ENCODE data around the gene GGPS1.
A peak's percentile ranks its signal among the peaks of the same experiment; 100 is the strongest.
"Not testable (repeated sequence)": the region's sequence is repeated elsewhere in the genome, so short reads cannot be mapped to it uniquely, and the experiment has no call there.

Gene GGPS1

DNA sequence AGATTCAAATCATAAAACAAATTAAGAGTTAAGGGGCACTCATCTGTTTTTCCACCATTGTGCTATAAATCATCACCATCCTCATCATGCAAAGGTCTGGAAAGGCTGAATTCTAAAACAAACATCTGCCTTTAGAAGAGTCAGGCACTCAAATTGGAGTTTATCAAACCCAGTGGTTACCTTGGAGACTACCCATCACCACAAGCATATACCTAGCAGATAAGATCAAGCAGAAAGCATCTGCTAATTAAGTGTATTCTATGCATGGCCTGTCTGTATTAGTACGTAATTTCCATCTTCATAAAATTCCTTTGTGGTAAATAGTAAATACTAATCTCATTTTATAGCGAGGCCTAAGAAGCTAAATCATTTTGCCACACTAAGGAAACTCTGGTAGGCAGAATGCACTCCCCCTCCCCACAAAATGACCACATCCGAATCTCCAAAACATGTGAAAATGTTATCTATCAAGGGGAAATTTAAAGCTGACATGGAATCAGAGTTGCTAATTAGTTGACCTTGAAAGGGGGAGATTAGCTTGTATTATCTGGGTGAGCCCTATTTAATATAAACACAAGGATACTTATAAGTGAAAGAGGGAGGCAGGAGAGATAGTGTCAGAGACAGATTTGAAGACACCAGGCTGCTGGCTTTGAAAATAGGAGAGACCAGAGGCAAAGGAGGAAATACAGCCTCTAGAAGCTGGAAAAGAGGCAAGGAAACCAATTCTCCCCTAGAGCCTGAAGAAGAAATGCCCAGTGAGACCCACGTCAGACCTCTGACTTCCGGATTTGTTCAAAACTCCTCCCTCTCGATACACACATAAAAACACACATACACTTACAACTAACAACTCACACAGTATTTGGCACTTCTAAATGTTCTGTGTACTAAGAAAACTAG is 23.6 kb upstream of the GGPS1 start:
- no peak for DNase-seq (ENCODE audit: low read depth in 2 of 2)

- DNase-seq (ENCODE audit: low read depth in 2 of 2) = no peak
Observed at GRCh38 chr1:235307158-235308124, 20.9 kb upstream of the GGPS1 start.

DNA sequence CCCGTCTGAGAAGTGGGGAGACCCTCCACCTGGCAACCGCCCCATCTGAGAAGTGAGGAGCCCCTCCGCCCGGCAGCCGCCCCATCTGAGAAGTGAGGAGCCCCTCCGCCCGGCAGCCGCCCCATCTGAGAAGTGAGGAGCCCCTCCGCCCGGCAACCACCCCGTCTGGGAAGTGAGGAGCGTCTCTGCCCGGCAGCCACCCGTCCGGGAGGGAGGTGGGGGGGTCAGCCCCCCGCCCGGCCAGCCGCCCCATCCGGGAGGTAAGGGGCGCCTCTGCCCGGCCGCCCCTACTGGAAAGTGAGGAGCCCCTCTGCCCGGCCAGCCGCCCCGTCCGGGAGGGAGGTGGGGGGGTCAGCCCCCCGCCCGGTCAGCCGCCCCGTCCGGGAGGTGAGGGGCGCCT is 19.2 kb upstream of the GGPS1 start:
- not testable (repeated sequence) for DNase-seq (ENCODE audit: low read depth in 2 of 2)

- no peak for DNase-seq (ENCODE audit: low read depth in 2 of 2)
Observed at GRCh38 chr1:235313262-235313661, 15.1 kb upstream of the GGPS1 start.

DNA sequence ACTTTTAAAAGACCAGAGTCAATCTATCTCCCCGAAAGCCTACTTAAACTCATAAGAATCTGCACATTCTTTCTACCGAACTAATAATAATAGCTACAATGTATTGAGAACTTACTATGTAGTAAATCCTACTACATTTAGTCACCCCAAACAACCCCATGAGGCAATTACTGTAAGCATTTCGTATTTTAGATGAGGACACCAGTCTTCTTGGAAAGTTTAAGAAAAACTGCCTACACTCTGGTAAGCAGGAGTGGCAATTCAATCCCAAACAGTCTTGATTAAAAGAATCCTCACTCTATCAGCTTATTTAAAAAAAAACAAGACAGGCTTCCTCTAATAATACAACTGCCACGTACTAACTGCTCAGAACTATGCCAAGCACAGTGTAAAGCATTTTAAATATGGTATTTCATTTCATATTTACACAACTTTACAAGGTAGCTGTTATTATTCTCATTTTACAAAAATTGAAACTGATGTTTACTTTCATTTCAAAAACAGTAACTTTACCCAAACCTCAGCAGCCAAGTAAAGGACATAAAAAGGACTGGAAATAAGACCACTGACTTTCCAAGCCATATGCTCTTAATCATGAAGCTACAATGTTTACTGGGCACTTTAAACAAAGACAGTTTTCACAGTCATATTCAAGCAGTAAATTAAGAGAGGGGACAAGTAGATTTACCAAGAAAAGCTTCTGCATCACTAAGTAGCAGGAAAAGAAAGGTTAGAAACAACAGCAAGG is 14.3 kb upstream of the GGPS1 start:
- DNase-seq (ENCODE audit: low read depth in 2 of 2) = no peak

- no peak for DNase-seq (ENCODE audit: low read depth in 2 of 2)
Observed at GRCh38 chr1:235315173-235315572, 13.2 kb upstream of the GGPS1 start.

GRCh38 chr1:235315735-235316134 is 12.6 kb upstream of the GGPS1 start:
- no peak for DNase-seq (ENCODE audit: low read depth in 2 of 2)

DNA sequence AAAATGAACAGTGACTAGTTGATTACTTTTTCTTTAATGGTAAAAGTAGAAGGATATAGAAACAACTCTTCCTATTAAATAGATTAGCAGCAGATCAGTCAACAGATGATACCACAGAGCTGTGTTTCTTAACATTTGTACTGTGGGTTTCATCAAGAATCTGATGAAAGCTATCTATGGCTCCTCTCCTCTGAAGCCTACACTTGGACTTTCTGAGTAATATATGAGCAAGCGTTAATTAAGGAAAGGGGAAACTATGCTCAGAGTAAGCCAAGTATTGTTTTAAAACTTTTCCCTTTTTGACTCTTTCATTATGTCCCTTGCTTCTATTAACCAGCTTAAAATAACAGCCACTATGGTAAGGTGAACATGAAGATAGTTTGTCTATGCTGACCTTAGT is 11.2 kb upstream of the GGPS1 start:
- DNase-seq (ENCODE audit: low read depth in 2 of 2) = no peak

- no peak for DNase-seq (ENCODE audit: low read depth in 2 of 2)
Observed at GRCh38 chr1:235319255-235319654, 9.1 kb upstream of the GGPS1 start.

GRCh38 chr1:235320521-235321179 is 7.7 kb upstream of the GGPS1 start:
- no peak for DNase-seq (ENCODE audit: low read depth in 2 of 2)

DNA sequence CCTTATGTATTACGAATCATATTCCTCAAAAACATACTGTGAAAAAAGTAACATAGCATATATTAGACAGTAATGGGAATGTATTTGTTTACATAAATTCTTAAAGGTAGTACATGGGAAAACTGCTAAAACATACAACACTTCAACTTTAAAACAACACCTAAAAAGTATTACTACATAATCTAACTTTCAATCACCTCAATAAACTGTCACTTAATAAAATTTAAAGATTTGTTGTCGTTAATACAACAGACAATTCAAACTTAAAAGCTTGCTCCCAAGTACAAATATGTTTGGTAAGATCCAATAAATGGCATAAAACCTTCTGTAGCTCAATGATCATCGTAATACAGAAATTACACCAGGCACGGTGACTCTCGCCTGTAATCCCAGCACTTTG is 4.1 kb upstream of the GGPS1 start:
- DNase-seq (ENCODE audit: low read depth in 2 of 2) = no peak

DNA sequence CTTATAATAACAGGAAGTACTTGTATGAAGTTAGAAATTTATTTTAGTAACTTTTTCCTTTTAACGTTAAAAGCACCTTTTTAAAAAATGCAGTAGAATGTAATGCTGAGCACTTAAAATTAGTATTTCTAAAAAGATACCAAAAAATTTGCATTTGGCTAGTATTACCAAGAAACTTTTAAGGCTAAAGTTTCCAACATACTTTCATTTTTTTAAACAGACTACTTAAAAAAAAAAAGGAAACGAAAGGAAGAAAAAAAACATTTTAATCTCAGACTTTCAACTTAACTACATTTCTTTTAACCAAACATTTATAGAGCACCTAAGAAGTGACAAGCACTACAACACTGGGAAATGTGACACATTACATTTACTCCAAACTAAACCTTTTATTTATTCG is 3.2 kb upstream of the GGPS1 start:
- DNase-seq (ENCODE audit: low read depth in 2 of 2) = no peak

GRCh38 chr1:235325854-235326253 is 2.5 kb upstream of the GGPS1 start:
- no peak for DNase-seq (ENCODE audit: low read depth in 2 of 2)

- DNase-seq (ENCODE audit: low read depth in 2 of 2) = peak in 1 of 2 donors; percentile 29
Observed at GRCh38 chr1:235326719-235327558, 1.4 kb upstream of the GGPS1 start.

GRCh38 chr1:235327559-235328270 is 655 bp upstream of the GGPS1 start, which contains the start of gene ARID4B:
Gene ARID4B, minus strand, starts transcription at chr1:235328179. Its CDS starts 1,260 bp downstream, at chr1:235326919.
- DNase-seq (ENCODE audit: low read depth in 2 of 2) = peak in 1 of 2 donors; percentile 31

- no peak for DNase-seq (ENCODE audit: low read depth in 2 of 2)
Observed at GRCh38 chr1:235329139-235329902, 951 bp downstream of the GGPS1 start.

GRCh38 chr1:235330918-235331285 is 2.5 kb downstream of the GGPS1 start:
- no peak for DNase-seq (ENCODE audit: low read depth in 2 of 2)

- no peak for DNase-seq (ENCODE audit: low read depth in 2 of 2)
Observed at GRCh38 chr1:235331401-235331800, 3.0 kb downstream of the GGPS1 start.

GRCh38 chr1:235336903-235337302 is 8.5 kb downstream of the GGPS1 start:
- DNase-seq (ENCODE audit: low read depth in 2 of 2) = no peak
